ELR (cell line): ENCODE results near the gene KLHDC9.

Experiments
- DNase-seq: peaks from one replicate; pipeline ENCODE4 v3.0.0-alpha.2; 2015; ENCODE audit warnings: low read depth

Gene KLHDC9

DNA sequence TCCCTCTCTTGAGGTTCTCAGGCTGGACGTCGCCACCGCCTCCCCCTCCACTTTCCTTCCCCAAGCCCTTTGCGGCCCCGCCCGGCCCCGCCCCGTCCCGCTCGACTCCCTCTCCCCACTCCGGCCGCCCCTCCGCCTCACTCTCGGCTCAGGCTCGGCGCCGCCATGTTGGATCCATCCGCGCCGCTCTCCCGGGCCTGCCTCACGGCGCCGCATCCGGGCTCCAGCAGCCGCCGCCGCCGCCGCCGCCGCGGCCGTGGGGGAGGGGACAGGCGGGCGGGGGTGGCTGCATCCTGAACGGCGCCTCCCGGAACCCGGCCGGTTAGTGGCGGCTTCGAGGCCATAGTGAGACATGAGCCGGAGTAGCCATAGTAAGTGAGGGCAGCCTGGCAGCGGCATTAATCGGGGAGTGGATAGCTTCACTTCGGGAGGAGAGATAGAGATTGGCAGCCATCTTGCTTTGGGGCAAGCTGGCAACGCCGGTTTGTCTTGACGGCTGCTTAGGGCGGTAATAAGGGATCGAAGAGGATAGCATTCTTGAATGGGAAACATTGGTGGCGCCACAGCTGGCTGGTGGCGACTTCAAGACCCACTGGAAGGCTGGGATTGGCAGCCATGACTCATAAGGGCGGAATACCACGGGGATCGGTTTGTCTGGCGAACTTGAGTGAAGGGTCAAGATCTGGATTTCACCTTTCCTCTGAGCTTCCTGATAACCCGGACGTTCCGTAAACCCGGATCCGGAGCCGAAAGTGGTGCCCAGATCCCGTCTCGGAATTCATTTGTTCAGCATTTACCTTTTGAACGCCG lies 34.5 kb downstream of the KLHDC9 start, which contains the start of gene DEDD:
Gene DEDD, minus strand, starts transcription at position 258 of the 810 bp plus-strand sequence. CDS start 8,205 bp downstream, outside the sequence.
- peak; percentile 97 for DNase-seq

DNA sequence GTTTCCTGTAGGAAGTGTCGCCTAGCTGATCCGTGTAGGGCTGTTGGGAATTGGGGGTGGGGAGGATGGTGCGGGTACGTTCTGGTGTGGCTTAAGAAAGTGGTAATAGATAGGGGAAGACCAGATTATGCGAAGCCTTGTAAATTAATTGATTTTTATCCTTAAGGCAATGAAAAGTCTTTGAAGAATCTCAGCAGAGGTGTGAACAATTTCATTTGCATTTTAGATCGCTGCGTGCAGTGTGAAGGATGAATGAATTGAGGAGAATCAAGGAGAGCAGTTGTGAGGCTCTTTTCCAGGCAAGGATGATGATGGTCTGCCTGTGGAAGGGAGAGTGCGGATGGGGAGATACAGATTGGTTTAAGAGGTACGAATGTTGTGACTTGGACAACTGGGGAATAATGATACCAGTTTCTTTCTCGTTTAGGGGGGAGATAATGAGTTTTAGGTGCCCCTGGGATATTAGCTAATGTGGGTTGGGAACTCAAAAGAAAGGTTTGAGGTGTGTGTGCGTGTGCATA lies 35.1 kb downstream of the KLHDC9 start:
- peak; percentile 38 for DNase-seq

DNA sequence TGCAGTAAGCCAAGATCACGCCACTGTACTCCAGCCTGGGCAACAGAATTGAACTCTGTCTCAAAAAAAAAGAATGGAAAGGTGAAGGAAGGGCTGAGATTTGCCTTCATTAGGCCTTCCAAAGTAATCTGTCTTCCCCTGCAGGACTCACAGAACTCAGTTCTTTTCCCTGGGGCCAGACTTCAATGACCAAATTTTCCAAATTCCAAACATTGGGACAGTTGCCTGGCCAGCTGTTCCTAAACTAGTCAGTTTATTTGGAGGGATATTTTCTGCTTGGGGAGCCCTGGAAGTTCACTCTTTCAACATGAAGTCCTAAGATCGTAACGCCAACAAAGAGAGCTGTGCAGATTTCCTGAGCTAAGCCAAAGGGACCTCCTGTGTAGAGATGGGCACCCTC lies 39.7 kb downstream of the KLHDC9 start:
- DNase-seq, result no peak

DNA sequence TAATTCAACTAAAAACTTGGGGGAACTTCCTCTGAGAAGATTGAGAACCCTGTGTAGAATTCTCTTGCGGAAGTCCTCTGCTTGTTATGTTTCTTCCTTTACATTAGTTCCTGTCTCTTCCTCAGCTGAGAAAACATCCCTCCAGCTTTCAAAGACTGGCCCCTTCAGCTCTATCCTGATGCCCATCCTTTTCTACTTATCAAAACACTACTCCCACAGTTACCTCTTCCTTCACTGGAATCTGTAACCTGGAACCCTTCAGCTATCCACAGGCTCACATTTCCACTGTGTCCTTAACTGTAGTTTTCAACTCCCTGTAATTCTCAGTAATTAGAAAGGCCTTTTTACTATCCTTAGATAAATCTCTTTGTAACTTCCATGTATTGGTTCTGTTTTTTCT lies 40.3 kb downstream of the KLHDC9 start:
- DNase-seq, result no peak

DNA sequence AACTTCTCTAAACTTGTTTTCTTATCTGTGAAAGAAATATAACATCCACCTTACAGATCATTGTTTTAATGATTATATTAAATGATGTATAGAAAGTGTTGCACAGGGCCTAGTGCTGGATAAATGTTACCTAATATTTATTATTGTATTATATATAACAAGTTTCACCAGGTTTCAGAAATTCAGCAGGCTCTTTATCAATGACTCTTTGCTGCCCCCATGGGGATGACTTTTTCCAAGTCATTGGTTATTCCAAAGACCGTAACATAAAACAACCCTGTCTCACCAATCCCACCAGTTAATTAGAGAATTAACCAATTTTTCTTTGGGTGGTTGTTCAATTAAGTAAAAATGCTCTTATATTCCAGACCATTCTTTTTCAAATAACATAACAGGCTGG lies 41.6 kb downstream of the KLHDC9 start:
- DNase-seq, result peak; percentile 72

DNA sequence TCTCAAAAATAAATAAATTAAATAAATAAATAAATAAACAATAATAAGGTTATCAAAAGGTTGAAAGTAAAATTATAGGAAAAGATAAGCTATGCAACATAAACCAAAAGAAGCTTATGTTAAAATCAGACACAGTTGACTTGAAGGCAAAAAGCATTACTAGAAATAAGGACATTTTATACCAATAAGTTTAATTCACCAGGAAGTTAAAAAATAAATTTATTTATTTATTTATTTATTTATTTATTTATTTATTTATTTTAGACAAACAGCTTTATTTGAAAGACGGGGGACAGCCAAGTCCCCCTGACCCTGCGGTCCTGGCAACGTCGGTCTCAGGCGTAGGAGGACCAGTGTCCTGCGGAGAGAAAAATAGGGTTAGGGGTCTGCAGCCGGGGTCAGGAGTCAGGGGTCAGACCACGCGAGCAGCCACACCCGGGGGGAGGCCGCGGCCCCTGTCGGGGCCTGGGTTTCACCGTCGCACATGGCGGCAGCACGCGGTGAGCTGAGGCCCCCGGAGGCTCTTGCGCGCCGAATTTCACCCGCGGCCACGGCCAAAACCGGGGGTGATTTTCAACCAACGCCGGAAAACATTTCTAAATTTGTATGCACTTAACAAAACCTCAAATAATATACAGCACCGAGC lies 42.7 kb downstream of the KLHDC9 start:
- DNase-seq, result no peak

DNA sequence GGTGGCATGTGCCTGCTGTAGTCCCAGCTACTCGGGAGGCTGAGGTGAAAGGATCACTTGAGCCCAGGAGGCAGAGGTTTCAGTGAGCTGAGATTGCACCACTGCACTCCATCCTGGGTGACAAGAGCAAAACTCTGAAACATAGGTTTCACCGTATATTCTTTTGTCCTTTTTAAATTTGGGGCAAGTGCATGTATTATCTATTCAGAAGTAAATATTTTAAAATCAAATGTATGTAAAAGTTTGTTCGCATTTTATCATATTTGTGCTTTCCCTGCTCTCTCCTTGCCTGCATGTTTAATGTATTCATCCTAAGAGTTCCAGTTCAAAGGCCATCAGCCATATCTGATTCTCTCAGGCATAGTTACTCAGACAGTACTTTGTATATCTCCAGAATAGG lies 47.7 kb downstream of the KLHDC9 start:
- DNase-seq, result no peak
